HCT116 (cell line): ENCODE results near the gene GFOD2. TPM values are rescaled to one million over a fixed set of nuclear protein-coding genes. Genes with fewer than 3 reads are reported as not detected.

ENCODE experiments used
- ATAC-seq: fragments of 200-7000 bp; cut with Tn5 transposase; 2 replicates; pipeline ENCODE4 v1.9.1; 2020; ENCODE audit warnings: mild to moderate bottlenecking, moderate library complexity
- BruUV-seq: library from RNA; stranded (reverse); fragments of 400-500 nt; replicated peaks from 2 replicates; lab custom pipeline; 2021; lab: Mats Ljungman, UMichigan
- CTCF ChIA-PET: fragments of 300-600 bp; sonication (Branson Sonifier 250); formaldehyde crosslinking; loops from one replicate; lab custom pipeline; 2021; ENCODE audit warnings: antibody characterized with exemption; lab: Charles Lee
- POLR2A ChIA-PET: fragments of 300-600, 350-600 bp; sonication (Branson Sonifier 250); formaldehyde crosslinking; loops from one replicate; lab custom pipeline; 2021; ENCODE audit warnings: antibody characterized with exemption; lab: Charles Lee
- RAD21 ChIA-PET, 2 experiments: fragments of 300-600 bp; sonication (Branson Sonifier 250); formaldehyde crosslinking; loops; one replicate each; lab custom pipeline; 2023; ENCODE audit warnings: low total read pairs in 2 of 2; ENCODE audit not compliant: uncharacterized antibody in 2 of 2, unreplicated experiment in 2 of 2, low non-redundant PET in 1 of 2; lab: Charles Lee
- DNase-seq: peaks from one replicate; pipeline ENCODE4 v3.0.0-alpha.2; 2010; ENCODE audit warnings: low read depth, low spot score
- H2AFZ ChIP-seq: fragments of 200-600 bp; shearing (Covaris generic), sonication (generic); 2 replicates; pipeline ENCODE4 v1.6.1; 2017; ENCODE audit warnings: low read depth, mixed run types, mixed read lengths, antibody characterized with exemption, low read length; ENCODE audit not compliant: poor library complexity, severe bottlenecking
- H3K27ac ChIP-seq: 2 replicates; pipeline ENCODE4 v1.5.1; 2012; ENCODE audit warnings: low read depth, low read length
- H3K27me3 ChIP-seq: fragments of 200-600 bp; sonication (generic); 2 replicates; pipeline ENCODE4 v1.6.1; 2016; ENCODE audit warnings: mixed run types, low read length, mixed read lengths; ENCODE audit not compliant: insufficient read depth
- H3K36me3 ChIP-seq, 2 experiments: fragments of 200-500 bp in 1 of 2; fragments of 200-600 bp in 1 of 2; sonication (Bioruptor generic) in 1 of 2; sonication (generic) in 1 of 2; 2 replicates each; pipeline versions ENCODE4 v1.5.1 to v1.6.1; 2014 to 2016; ENCODE audit warnings: low read length in 2 of 2, inconsistent platforms in 1 of 2, mixed read lengths in 1 of 2, mixed run types in 1 of 2; ENCODE audit not compliant: insufficient read depth in 2 of 2, control insufficient read depth in 1 of 2
- H3K4me1 ChIP-seq, 2 experiments: fragments of 200-600 bp in 1 of 2; sonication (generic) in 1 of 2; 2 replicates each; pipeline versions ENCODE4 v1.5.1 to v1.6.1; 2012 to 2017; ENCODE audit warnings: low read length in 2 of 2, inconsistent platforms in 1 of 2, mild to moderate bottlenecking in 1 of 2, mixed read lengths in 1 of 2, mixed run types in 1 of 2, moderate library complexity in 1 of 2; ENCODE audit not compliant: insufficient read depth in 2 of 2, control insufficient read depth in 1 of 2
- H3K4me2 ChIP-seq: fragments of 200-600 bp; sonication (generic); 2 replicates; pipeline ENCODE4 v1.6.1; 2017; ENCODE audit warnings: mixed run types, low read length, mixed read lengths
- H3K4me3 ChIP-seq, 2 experiments: fragments of 200-600 bp in 1 of 2; sonication (generic) in 1 of 2; replicated peaks in 1 of 2; 2 replicates each; pipeline ENCODE4 v1.5.1; 2011 to 2016; ENCODE audit warnings: low read length in 2 of 2, control low read depth in 1 of 2, low read depth in 1 of 2, mild to moderate bottlenecking in 1 of 2, mixed read lengths in 1 of 2, mixed run types in 1 of 2
- H3K79me2 ChIP-seq: fragments of 200-600 bp; sonication (generic); 2 replicates; pipeline ENCODE4 v1.6.1; 2017; ENCODE audit warnings: mild to moderate bottlenecking, mixed run types, low read length, moderate library complexity, mixed read lengths; ENCODE audit not compliant: insufficient read depth
- H3K9ac ChIP-seq: fragments of 200-600 bp; sonication (generic); 2 replicates; pipeline ENCODE4 v1.6.1; 2016; ENCODE audit warnings: low read length, mixed read lengths
- H3K9me2 ChIP-seq: fragments of 200-600 bp; sonication (generic), shearing (Covaris generic); 2 replicates; pipeline ENCODE4 v1.6.1; 2017; ENCODE audit warnings: mixed run types, mild to moderate bottlenecking, moderate library complexity; ENCODE audit not compliant: insufficient read depth
- H3K9me3 ChIP-seq, 2 experiments: fragments of 200-500 bp in 1 of 2; fragments of 200-600 bp in 1 of 2; sonication (Bioruptor generic) in 1 of 2; sonication (generic) in 1 of 2; 2 replicates each; pipeline ENCODE4 v1.6.1; 2014 to 2017; ENCODE audit warnings: low read length in 2 of 2, mixed read lengths in 2 of 2, inconsistent platforms in 1 of 2, low read depth in 1 of 2, mild to moderate bottlenecking in 1 of 2, mixed run types in 1 of 2, moderate library complexity in 1 of 2; ENCODE audit not compliant: control insufficient read depth in 1 of 2, insufficient read depth in 1 of 2
- H4K20me1 ChIP-seq: fragments of 200-600 bp; sonication (generic), shearing (Covaris generic); 2 replicates; pipeline ENCODE4 v1.6.1; 2017; ENCODE audit warnings: mixed run types, mild to moderate bottlenecking, moderate library complexity; ENCODE audit not compliant: insufficient read depth
- CTCF ChIP-seq, 3 experiments: fragments of 200-600 bp in 1 of 3; sonication (generic) in 1 of 3; IDR thresholded peaks in 2 of 3; conservative IDR thresholded peaks in 1 of 3; 2 replicates each; pipeline ENCODE4 v1.5.1; 2012 to 2017; ENCODE audit warnings: low read depth in 2 of 3, low read length in 2 of 3, antibody characterized with exemption in 1 of 3, borderline replicate concordance in 1 of 3, control low read depth in 1 of 3, mild to moderate bottlenecking in 1 of 3, mixed read lengths in 1 of 3, mixed run types in 1 of 3, moderate library complexity in 1 of 3; ENCODE audit not compliant: insufficient read depth in 1 of 3
- ELF1 ChIP-seq: IDR thresholded peaks from 2 replicates; pipeline ENCODE4 v1.6.1; 2012; ENCODE audit warnings: low read depth, borderline replicate concordance
- EZH2 ChIP-seq: fragments of 200-600 bp; sonication (generic); IDR thresholded peaks from 2 replicates; pipeline ENCODE4 v1.6.1; 2017; ENCODE audit warnings: antibody characterized with exemption, mixed run types
- EZH2phosphoT487 ChIP-seq: fragments of 200-600 bp; IDR thresholded peaks from 2 replicates; pipeline ENCODE4 v1.6.1; 2018; ENCODE audit warnings: antibody characterized with exemption, borderline replicate concordance
- MAX ChIP-seq: IDR thresholded peaks from 2 replicates; pipeline ENCODE4 v1.6.1; 2012
- RAD21 ChIP-seq: IDR thresholded peaks from 2 replicates; pipeline ENCODE4 v1.6.1; 2012; ENCODE audit warnings: low read depth, mild to moderate bottlenecking
- REST ChIP-seq: IDR thresholded peaks from 2 replicates; pipeline ENCODE4 v1.6.1; 2012; ENCODE audit warnings: low read depth
- SIN3A ChIP-seq: IDR thresholded peaks from 2 replicates; pipeline ENCODE4 v1.6.1; 2012; ENCODE audit warnings: low read depth
- TCF7L2 ChIP-seq: IDR thresholded peaks from 2 replicates; pipeline ENCODE4 v1.7.0; 2011; ENCODE audit warnings: borderline replicate concordance, inconsistent platforms; ENCODE audit not compliant: insufficient read depth, insufficient read length; ENCODE audit errors: extremely low read depth
- intact Hi-C: fragments of 100-400 bp; cut with micrococcal nuclease; formaldehyde crosslinking; loops from 2 replicates; pipeline ENCODE4 v1.10.0; 2022
- total RNA-seq: library from RNA; stranded (reverse); gene quantifications from one replicate; pipeline ENCODE4 v1.2.1, GENCODE V29; 2021; ENCODE audit not compliant: unreplicated experiment

The GFOD2 gene
- total RNA-seq, 1 experiment from 2014 or later: 17.4 TPM

- TF ChIP-seq REST (no peak), EZH2phosphoT487 (no peak)
These were observed 11.9 kb downstream of the GFOD2 start (continued) for GRCh38 chr16:67707210-67707609.

GRCh38 chr16:67704110-67704509 lies 15.0 kb downstream of the GFOD2 start:
- Histone ChIP-seq H3K36me3 (no peaks in the 10 kb centered on the region), H3K9me3 (peaks cover 0 to 2% of the 10 kb centered on the region in 2 experiments; a peak in 1 of 4 replicates), H3K4me3 (no peak overlapping the region), H3K27me3 (no peaks in the 10 kb centered on the region), H2AFZ (no peak overlapping the region), H3K79me2 (peaks cover 58% of the 10 kb centered on the region), H3K9ac (no peak overlapping the region), H3K4me1 (no peaks in the 10 kb centered on the region), H3K4me2 (no peak overlapping the region), H3K9me2 (no peaks in the 10 kb centered on the region), H3K27ac (no peak overlapping the region), H4K20me1 (0 out of 2 replicates have a peak, but pooled peaks cover under 1% of the 10 kb centered on the region)
- TF ChIP-seq TCF7L2: no peak
- no peak for TF ChIP-seq ELF1
- no peak for TF ChIP-seq MAX
- no peak for TF ChIP-seq EZH2
- no peak for TF ChIP-seq REST
- no peak for TF ChIP-seq SIN3A
- no peak for TF ChIP-seq RAD21
- no peak for TF ChIP-seq CTCF (IDR thresholded peaks at IDR 0.05 in 2 of 3, conservative IDR thresholded peaks at IDR 0.05 in 1 of 3; ENCODE audit: borderline replicate concordance in 1 of 3, insufficient read depth in 1 of 3, low read depth in 2 of 3, low read length in 2 of 3)
- intact Hi-C loops: no loop called here
- ChIA-PET CTCF (no interaction called here), POLR2A (no interaction called here), RAD21 (no interaction called here)
- no peak for DNase-seq
- BruUV-seq: no TSS peak
- ATAC-seq: no peak
